Cardiac muscle cell (in vitro differentiated cells and primary cell): ENCODE measurements around the gene TES. TPM values are rescaled to one million over a fixed set of nuclear protein-coding genes. Genes with fewer than 3 reads are reported as not detected.

Source experiments
- DNase-seq, 2 donors: peaks; one replicate each; pipeline versions ENCODE4 v3.0.0 to v3.0.0-alpha.2; 2010 to 2017; ENCODE audit warnings: low read depth in 1 of 2, low spot score in 1 of 2
- H3K27ac ChIP-seq: fragments of 200-600 bp; sonication (generic); 2 replicates; pipeline ENCODE4 v1.5.1; 2016
- H3K27me3 ChIP-seq: fragments of 200-600 bp; sonication (generic); 2 replicates; pipeline ENCODE4 v1.6.0; 2016; ENCODE audit warnings: control low read depth
- H3K36me3 ChIP-seq: fragments of 200-600 bp; sonication (generic); 2 replicates; pipeline ENCODE4 v1.5.1; 2016; ENCODE audit warnings: control low read depth
- H3K4me1 ChIP-seq: fragments of 200-600 bp; sonication (generic); 2 replicates; pipeline ENCODE4 v1.8.1; 2017; ENCODE audit warnings: low read depth, mild to moderate bottlenecking, mixed run types
- H3K4me3 ChIP-seq: fragments of 200-600 bp; sonication (generic); 2 replicates; pipeline ENCODE4 v1.5.1; 2016; ENCODE audit warnings: mild to moderate bottlenecking
- H3K9me3 ChIP-seq: fragments of 200-600 bp; sonication (generic); 2 replicates; pipeline ENCODE4 v1.5.1; 2017; ENCODE audit warnings: low read depth, mild to moderate bottlenecking, control low read depth
- polyA plus RNA-seq: library from polyadenylated mRNA; unstranded; fragments of >200 nt; fragmentation: Nextera tagmentation; extraction: Ambion mirVana; gene quantifications from 2 replicates; pipeline ENCODE4 v1.2.1, GENCODE V29; 2016
- total RNA-seq: library from RNA; depleted of rRNA; stranded (reverse); fragments of >200 nt; gene quantifications from 2 replicates; pipeline ENCODE4 v1.2.3, GENCODE V29; 2016
- TF ChIP-seq, protein P1 (sequence below): IDR thresholded peaks from 2 replicates; pipeline ENCODE4 v1.5.1; 2012; ENCODE audit warnings: low read depth, mild to moderate bottlenecking, low read length

Gene TES
- total and polyA plus RNA-seq, 2 experiments from 2014 or later = 13.4 to 29.1 TPM

DNA sequence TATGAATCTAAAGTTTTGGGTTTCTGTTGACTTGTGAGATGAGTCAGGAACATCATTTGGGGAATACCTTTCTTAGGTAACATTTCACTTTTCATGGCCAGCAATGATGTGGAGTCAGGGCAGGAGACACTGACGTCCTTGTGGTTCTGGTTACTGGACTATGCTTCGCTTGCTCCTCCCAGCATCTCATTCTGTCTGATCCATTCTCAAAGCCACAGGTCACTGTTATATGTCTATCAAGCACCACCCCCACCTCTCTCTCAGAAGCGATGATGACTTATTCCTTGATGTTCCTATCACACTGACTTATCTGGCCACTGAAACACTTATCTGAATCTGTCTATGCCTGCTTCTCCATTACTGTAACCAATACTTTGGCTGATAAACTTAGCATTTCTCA lies 51.6 kb downstream of the TES start:
- Histone ChIP-seq H3K36me3 (no peaks in the 10 kb centered on the region), H3K27ac (no peak overlapping the region), H3K27me3 (no peaks in the 10 kb centered on the region), H3K9me3 (no peaks in the 10 kb centered on the region), H3K4me1 (no peaks in the 10 kb centered on the region), H3K4me3 (no peak overlapping the region)
- TF ChIP-seq, protein P1, sequence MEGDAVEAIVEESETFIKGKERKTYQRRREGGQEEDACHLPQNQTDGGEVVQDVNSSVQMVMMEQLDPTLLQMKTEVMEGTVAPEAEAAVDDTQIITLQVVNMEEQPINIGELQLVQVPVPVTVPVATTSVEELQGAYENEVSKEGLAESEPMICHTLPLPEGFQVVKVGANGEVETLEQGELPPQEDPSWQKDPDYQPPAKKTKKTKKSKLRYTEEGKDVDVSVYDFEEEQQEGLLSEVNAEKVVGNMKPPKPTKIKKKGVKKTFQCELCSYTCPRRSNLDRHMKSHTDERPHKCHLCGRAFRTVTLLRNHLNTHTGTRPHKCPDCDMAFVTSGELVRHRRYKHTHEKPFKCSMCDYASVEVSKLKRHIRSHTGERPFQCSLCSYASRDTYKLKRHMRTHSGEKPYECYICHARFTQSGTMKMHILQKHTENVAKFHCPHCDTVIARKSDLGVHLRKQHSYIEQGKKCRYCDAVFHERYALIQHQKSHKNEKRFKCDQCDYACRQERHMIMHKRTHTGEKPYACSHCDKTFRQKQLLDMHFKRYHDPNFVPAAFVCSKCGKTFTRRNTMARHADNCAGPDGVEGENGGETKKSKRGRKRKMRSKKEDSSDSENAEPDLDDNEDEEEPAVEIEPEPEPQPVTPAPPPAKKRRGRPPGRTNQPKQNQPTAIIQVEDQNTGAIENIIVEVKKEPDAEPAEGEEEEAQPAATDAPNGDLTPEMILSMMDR = no peak
- DNase-seq = no peak

DNA sequence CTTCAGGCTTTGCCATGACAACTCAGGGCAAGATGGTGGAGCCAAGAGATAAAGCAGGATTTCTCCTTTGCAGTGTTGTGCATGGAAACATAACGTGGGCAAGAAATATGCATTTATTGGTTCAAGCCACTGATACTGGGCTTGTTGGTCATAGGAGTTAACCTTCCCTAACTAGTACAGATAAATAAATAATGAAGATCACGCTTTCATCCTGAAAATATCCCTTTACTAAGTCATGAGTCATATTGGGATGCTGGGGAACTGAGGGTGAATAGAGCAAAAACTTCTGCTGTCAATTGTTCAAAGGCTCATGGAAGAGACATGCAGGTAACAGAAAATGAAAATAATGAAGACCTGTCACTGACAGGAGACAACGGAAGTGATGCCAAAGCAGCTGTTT lies 55.5 kb downstream of the TES start:
- Histone ChIP-seq H3K27ac (no peak overlapping the region), H3K36me3 (no peaks in the 10 kb centered on the region), H3K27me3 (no peaks in the 10 kb centered on the region), H3K9me3 (no peaks in the 10 kb centered on the region), H3K4me3 (no peak overlapping the region), H3K4me1 (peaks cover 6% of the 10 kb centered on the region)
- no peak for DNase-seq
- TF ChIP-seq, protein P1 = no peak

DNA sequence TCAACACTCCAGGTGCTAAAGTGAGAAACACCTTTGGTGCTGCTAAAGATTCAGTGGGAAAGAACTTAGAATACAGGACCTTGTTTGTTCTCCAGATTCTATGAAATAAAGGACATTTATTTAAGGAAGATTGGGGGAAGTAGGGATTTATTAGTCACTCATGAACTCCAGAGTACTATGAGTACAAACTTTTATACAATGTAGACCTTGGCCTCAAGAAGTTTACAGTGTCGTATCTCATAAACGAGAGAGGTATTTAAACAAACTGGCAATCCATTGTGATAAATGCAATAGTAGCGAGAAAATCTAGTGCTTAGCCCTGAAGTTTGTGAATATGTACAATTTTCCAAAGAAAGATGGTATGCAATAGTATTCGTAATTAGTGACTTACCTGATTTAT lies 59.1 kb downstream of the TES start:
- TF ChIP-seq, protein P1 = no peak
- no peak for DNase-seq
- Histone ChIP-seq H3K27ac (no peak overlapping the region), H3K27me3 (no peaks in the 10 kb centered on the region), H3K4me1 (peaks cover 6% of the 10 kb centered on the region), H3K36me3 (no peaks in the 10 kb centered on the region), H3K9me3 (no peaks in the 10 kb centered on the region), H3K4me3 (no peak overlapping the region)

GRCh38 chr7:116271161-116271913 lies 61.0 kb downstream of the TES start:
- no peaks in the 10 kb centered on the region for H3K9me3 ChIP-seq
- no peak overlapping the region for H3K4me3 ChIP-seq
- DNase-seq = peak in 1 of 2 donors; percentile 70
- no peak overlapping the region for H3K27ac ChIP-seq
- H3K36me3 ChIP-seq = no peaks in the 10 kb centered on the region
- H3K27me3 ChIP-seq = no peaks in the 10 kb centered on the region
- TF ChIP-seq, protein P1 = no peak
- peaks cover 6% of the 10 kb centered on the region for H3K4me1 ChIP-seq

- H3K27ac ChIP-seq = no peak overlapping the region
- no peak overlapping the region for H3K4me3 ChIP-seq
- H3K9me3 ChIP-seq = no peaks in the 10 kb centered on the region
- H3K27me3 ChIP-seq = no peaks in the 10 kb centered on the region
- peaks cover 14% of the 10 kb centered on the region for H3K4me1 ChIP-seq
- TF ChIP-seq, protein P1 = no peak
- peak; percentile 34 to 94 for DNase-seq
- H3K36me3 ChIP-seq = no peaks in the 10 kb centered on the region
These were observed 61.9 kb downstream of the TES start for GRCh38 chr7:116271963-116272886.
